Endodermal cell (in vitro differentiated cells): ENCODE results near the gene NPC1L1. TPM values are rescaled to one million over a fixed set of nuclear protein-coding genes. Genes with fewer than 3 reads are reported as not detected.

Source experiments
- DNase-seq: peaks from one replicate; pipeline ENCODE4 v3.0.0-alpha.2; 2017
- H3K27ac ChIP-seq: 2 replicates; pipeline ENCODE4 v1.5.1; 2013; ENCODE audit warnings: mild to moderate bottlenecking, low read depth, low read length, moderate library complexity
- H3K27me3 ChIP-seq: 2 replicates; pipeline ENCODE4 v1.6.1; 2013; ENCODE audit warnings: mild to moderate bottlenecking, low read length, moderate library complexity; ENCODE audit not compliant: insufficient read depth, control insufficient read depth, poor library complexity, severe bottlenecking
- H3K36me3 ChIP-seq: 2 replicates; pipeline ENCODE4 v1.7.0; 2013; ENCODE audit warnings: mild to moderate bottlenecking, low read length, moderate library complexity; ENCODE audit not compliant: control insufficient read depth, insufficient read depth
- H3K4me1 ChIP-seq: one replicate; pipeline ENCODE4 v1.7.0; 2013; ENCODE audit warnings: low read length; ENCODE audit not compliant: control insufficient read depth, insufficient read depth
- H3K4me3 ChIP-seq: 2 replicates; pipeline ENCODE4 v1.5.1; 2013; ENCODE audit warnings: mild to moderate bottlenecking, low read length, moderate library complexity
- H3K9ac ChIP-seq: 2 replicates; pipeline ENCODE4 v1.6.1; 2013; ENCODE audit warnings: mild to moderate bottlenecking, low read length, moderate library complexity; ENCODE audit not compliant: poor library complexity, severe bottlenecking; ENCODE audit errors: extremely low read depth
- H3K9me3 ChIP-seq: 2 replicates; pipeline ENCODE4 v1.6.1; 2013; ENCODE audit warnings: mild to moderate bottlenecking, low read length, moderate library complexity; ENCODE audit not compliant: control insufficient read depth
- H3K27ac Mint-ChIP-seq: 2 replicates; pipeline ENCODE4 v1.8.0; 2020; ENCODE audit warnings: mixed read lengths
- H3K27me3 Mint-ChIP-seq: 2 replicates; pipeline ENCODE4 v1.8.0; 2021; ENCODE audit warnings: mild to moderate bottlenecking, mixed read lengths; ENCODE audit not compliant: insufficient read depth
- H3K36me3 Mint-ChIP-seq: 2 replicates; pipeline ENCODE4 v1.8.0; 2020; ENCODE audit warnings: low read depth, mixed read lengths
- H3K4me1 Mint-ChIP-seq: 2 replicates; pipeline ENCODE4 v1.8.0; 2020; ENCODE audit warnings: mixed read lengths
- H3K4me3 Mint-ChIP-seq: 2 replicates; pipeline ENCODE4 v1.8.0; 2020; ENCODE audit warnings: mild to moderate bottlenecking, moderate library complexity, mixed read lengths
- H3K9me3 Mint-ChIP-seq: 2 replicates; pipeline ENCODE4 v1.8.0; 2020; ENCODE audit warnings: mild to moderate bottlenecking, mixed read lengths
- CTCF ChIP-seq: fragments of 200-600 bp; sonication (generic); conservative IDR thresholded peaks from 2 replicates; pipeline ENCODE4 v1.5.0; 2021; ENCODE audit warnings: antibody characterized with exemption, mild to moderate bottlenecking
- WGBS, 2 experiments: methylation state at CpG; one replicate each; pipeline versions ENCODE4 v1.1.5 to v1.1.7; 2013; ENCODE audit warnings: missing lambda C conversion rate in 2 of 2, mixed read lengths in 1 of 2; ENCODE audit not compliant: insufficient coverage in 1 of 2, insufficient read length in 1 of 2; 5-methylcytosine and 5-hydroxymethylcytosine counted together
- total RNA-seq, 2 donors: library from RNA; stranded (reverse); fragmentation: NEBNext Ultra II Directional in 1 of 2; extraction: Animal tissue kit (Norgen Biotek cat#: 25700) in 1 of 2; gene quantifications; 2 replicates in 1 of 2; 3 replicates in 1 of 2; pipeline ENCODE4 v1.2.1, GENCODE V29; 2021

The NPC1L1 gene
- total RNA-seq, 2 donors from 2014 or later, result 2.7 to 3.1 TPM

- no peak overlapping the region for H3K4me3 ChIP-seq
- Mint-ChIP-seq H3K36me3 (peaks cover 21% of the 10 kb centered on the region), H3K9me3 (no peaks in the 10 kb centered on the region), H3K27ac (peak overlapping the region; percentile 59), H3K4me3 (no peak overlapping the region), H3K27me3 (no peaks in the 10 kb centered on the region), H3K4me1 (peaks cover 18% of the 10 kb centered on the region)
- TF ChIP-seq CTCF, result no peak
- H3K27me3 ChIP-seq, result no peaks in the 10 kb centered on the region
- H3K9me3 ChIP-seq, result no peaks in the 10 kb centered on the region
- peaks cover 70% of the 10 kb centered on the region for H3K36me3 ChIP-seq
- no peak for DNase-seq
- H3K4me1 ChIP-seq, result peaks cover 6% of the 10 kb centered on the region
- H3K27ac ChIP-seq, result no peak overlapping the region
- H3K9ac ChIP-seq, result no peak overlapping the region
- WGBS, 2 experiments, result 95 to 96% methylated on average over 2 to 4 of the region's 5 CpGs
These were observed 70.4 kb downstream of the NPC1L1 start for GRCh38 chr7:44470628-44471245.

- Mint-ChIP-seq H3K27me3 (no peaks in the 10 kb centered on the region), H3K9me3 (no peaks in the 10 kb centered on the region), H3K4me1 (peaks cover 18% of the 10 kb centered on the region), H3K36me3 (peaks cover 22% of the 10 kb centered on the region), H3K27ac (peak overlapping the region; percentile 59), H3K4me3 (no peak overlapping the region)
- DNase-seq, result no peak
- H3K4me3 ChIP-seq, result no peak overlapping the region
- peaks cover 71% of the 10 kb centered on the region for H3K36me3 ChIP-seq
- TF ChIP-seq CTCF, result no peak
- H3K27ac ChIP-seq, result no peak overlapping the region
- 94 to 100% methylated on average over 2 of the region's 2 CpGs for WGBS, 2 experiments
- H3K27me3 ChIP-seq, result no peaks in the 10 kb centered on the region
- H3K4me1 ChIP-seq, result peaks cover 6% of the 10 kb centered on the region
- H3K9ac ChIP-seq, result no peak overlapping the region
- H3K9me3 ChIP-seq, result no peaks in the 10 kb centered on the region
These were observed 71.0 kb downstream of the NPC1L1 start for GRCh38 chr7:44470135-44470479.

GRCh38 chr7:44469461-44470134, 71.5 kb downstream of the NPC1L1 start:
- no peaks in the 10 kb centered on the region for H3K9me3 Mint-ChIP-seq
- Histone ChIP-seq H3K9ac (no peak overlapping the region), H3K9me3 (no peaks in the 10 kb centered on the region), H3K27me3 (no peaks in the 10 kb centered on the region), H3K4me3 (no peak overlapping the region), H3K4me1 (peaks cover 6% of the 10 kb centered on the region), H3K27ac (no peak overlapping the region), H3K36me3 (peaks cover 67% of the 10 kb centered on the region)
- WGBS, 2 experiments, result 81 to 82% methylated on average over 3 to 4 of the region's 4 CpGs
- no peaks in the 10 kb centered on the region for H3K27me3 Mint-ChIP-seq
- H3K27ac Mint-ChIP-seq, result no peak overlapping the region
- DNase-seq, result no peak
- peaks cover 18% of the 10 kb centered on the region for H3K4me1 Mint-ChIP-seq
- peaks cover 26% of the 10 kb centered on the region for H3K36me3 Mint-ChIP-seq
- no peak for TF ChIP-seq CTCF
- no peak overlapping the region for H3K4me3 Mint-ChIP-seq
